DOHH2 (cell line): ENCODE measurements around the gene PHPT1.

Experiments used
- CTCF ChIP-seq: fragments of 200-600 bp; sonication (generic); IDR thresholded peaks from one replicate; pipeline ENCODE4 v1.5.1; 2014; ENCODE audit warnings: antibody characterized with exemption, mild to moderate bottlenecking, low read depth, low read length; ENCODE audit not compliant: poor library complexity, severe bottlenecking
- EZH2phosphoT487 ChIP-seq: fragments of 200-600 bp; sonication (generic); IDR thresholded peaks from 2 replicates; pipeline ENCODE4 v1.6.1; 2017; ENCODE audit warnings: borderline replicate concordance, mild to moderate bottlenecking, antibody characterized with exemption, low read length, moderate library complexity, mixed read lengths

GRCh38 chr9:136886610-136887597 lies 37.7 kb downstream of the PHPT1 start:
- no peak for TF ChIP-seq CTCF
- TF ChIP-seq EZH2phosphoT487: no peak
